Thyroid gland (tissue), 4 donors: ENCODE measurements around the gene GREB1. TPM values are rescaled to one million over a fixed set of nuclear protein-coding genes. Genes with fewer than 3 reads are reported as not detected.

Experiments used
- DNase-seq, 2 donors: peaks; one replicate each; pipeline ENCODE4 v3.0.0-alpha.2; 2019
- H3K27ac ChIP-seq, 3 donors: fragments of 200-600 bp; sonication (generic); 1 replicate in 2 of 3; 2 replicates in 1 of 3; pipeline ENCODE4 v1.5.1; 2016 to 2019; ENCODE audit warnings: mild to moderate bottlenecking in 1 of 3, moderate library complexity in 1 of 3
- H3K27me3 ChIP-seq: fragments of 200-600 bp; sonication (generic); one replicate; pipeline ENCODE4 v1.5.1; 2019
- H3K36me3 ChIP-seq, 2 donors: fragments of 200-600 bp; sonication (generic); one replicate each; pipeline ENCODE4 v1.5.1; 2016 to 2019
- H3K4me1 ChIP-seq, 2 donors: fragments of 200-600 bp; sonication (generic); one replicate each; pipeline ENCODE4 v1.5.1; 2017 to 2019
- H3K4me3 ChIP-seq, 3 donors: fragments of 200-600 bp; sonication (generic); replicated peaks in 1 of 3; 1 replicate in 2 of 3; 2 replicates in 1 of 3; pipeline ENCODE4 v1.5.1; 2016; ENCODE audit warnings: mild to moderate bottlenecking in 1 of 3
- H3K9me3 ChIP-seq: fragments of 200-600 bp; sonication (generic); one replicate; pipeline ENCODE4 v1.5.1; 2017
- POLR2A ChIP-seq, 2 donors: fragments of 450-650 bp; IDR thresholded peaks; one replicate each; pipeline ENCODE4 v1.6.1; 2017; ENCODE audit warnings: antibody characterized with exemption in 2 of 2, mild to moderate bottlenecking in 2 of 2, moderate library complexity in 1 of 2
- WGBS, 2 donors: methylation state at CpG; one replicate each; pipeline ENCODE4 v1.1.5; 2017; 5-methylcytosine and 5-hydroxymethylcytosine counted together
- intact Hi-C: fragments of 100-400 bp; cut with DNase I; formaldehyde crosslinking; loops from one replicate; pipeline ENCODE4 v1.15.1; 2023
- total RNA-seq, 4 donors: library from RNA; depleted of rRNA; stranded (reverse); fragments of >200 nt; gene quantifications; one replicate each; pipeline ENCODE4 v1.2.3, GENCODE V29; 2016
- TF ChIP-seq, protein P1 (sequence below), 6 experiments: fragments of 200-600 bp in 3 of 6; fragments of 450-650 bp in 3 of 6; sonication (generic) in 3 of 6; IDR thresholded peaks; one replicate each; pipeline ENCODE4 v1.5.1; 2016 to 2019; ENCODE audit warnings: antibody characterized with exemption in 6 of 6, mild to moderate bottlenecking in 2 of 6, inconsistent platforms in 1 of 6, moderate library complexity in 1 of 6

GREB1 gene
- total RNA-seq, 4 donors from 2014 or later = 0.94 to 4.2 (median 2.0) TPM

DNA sequence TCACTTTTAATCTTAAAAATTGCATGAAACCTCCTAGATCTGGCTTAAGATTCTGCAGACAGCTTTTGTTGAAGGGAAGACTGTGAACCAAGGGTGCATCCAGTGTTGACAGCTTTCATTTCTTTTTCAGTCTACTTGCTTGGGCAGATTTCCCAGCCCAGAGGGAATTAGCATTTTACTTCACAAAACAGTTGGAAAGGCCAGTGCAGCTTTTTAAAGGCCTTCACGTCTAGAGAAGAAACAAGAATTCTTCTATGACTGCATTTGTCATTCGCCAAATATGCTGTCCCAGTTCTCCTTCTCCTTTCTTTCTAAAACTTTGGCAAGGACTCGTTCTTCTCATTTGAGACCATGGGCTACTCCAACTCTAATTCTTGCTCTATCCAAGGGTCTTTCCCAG is 118.7 kb downstream of the GREB1 start:
- no peak for DNase-seq
- Histone ChIP-seq H3K4me1 (no peaks in the 10 kb centered on the region), H3K9me3 (no peaks in the 10 kb centered on the region), H3K27ac (no peak overlapping the region), H3K4me3 (no peak overlapping the region), H3K27me3 (no peaks in the 10 kb centered on the region), H3K36me3 (no peaks in the 10 kb centered on the region)
- 53 to 67% methylated on average over 3 of the region's 3 CpGs for WGBS, 2 donors
- TF ChIP-seq, protein P1, sequence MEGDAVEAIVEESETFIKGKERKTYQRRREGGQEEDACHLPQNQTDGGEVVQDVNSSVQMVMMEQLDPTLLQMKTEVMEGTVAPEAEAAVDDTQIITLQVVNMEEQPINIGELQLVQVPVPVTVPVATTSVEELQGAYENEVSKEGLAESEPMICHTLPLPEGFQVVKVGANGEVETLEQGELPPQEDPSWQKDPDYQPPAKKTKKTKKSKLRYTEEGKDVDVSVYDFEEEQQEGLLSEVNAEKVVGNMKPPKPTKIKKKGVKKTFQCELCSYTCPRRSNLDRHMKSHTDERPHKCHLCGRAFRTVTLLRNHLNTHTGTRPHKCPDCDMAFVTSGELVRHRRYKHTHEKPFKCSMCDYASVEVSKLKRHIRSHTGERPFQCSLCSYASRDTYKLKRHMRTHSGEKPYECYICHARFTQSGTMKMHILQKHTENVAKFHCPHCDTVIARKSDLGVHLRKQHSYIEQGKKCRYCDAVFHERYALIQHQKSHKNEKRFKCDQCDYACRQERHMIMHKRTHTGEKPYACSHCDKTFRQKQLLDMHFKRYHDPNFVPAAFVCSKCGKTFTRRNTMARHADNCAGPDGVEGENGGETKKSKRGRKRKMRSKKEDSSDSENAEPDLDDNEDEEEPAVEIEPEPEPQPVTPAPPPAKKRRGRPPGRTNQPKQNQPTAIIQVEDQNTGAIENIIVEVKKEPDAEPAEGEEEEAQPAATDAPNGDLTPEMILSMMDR (IDR thresholded peaks at IDR 0.05) = no peak
- TF ChIP-seq POLR2A (IDR thresholded peaks at IDR 0.05) = no peak
- intact Hi-C loops = no loop called here

DNA sequence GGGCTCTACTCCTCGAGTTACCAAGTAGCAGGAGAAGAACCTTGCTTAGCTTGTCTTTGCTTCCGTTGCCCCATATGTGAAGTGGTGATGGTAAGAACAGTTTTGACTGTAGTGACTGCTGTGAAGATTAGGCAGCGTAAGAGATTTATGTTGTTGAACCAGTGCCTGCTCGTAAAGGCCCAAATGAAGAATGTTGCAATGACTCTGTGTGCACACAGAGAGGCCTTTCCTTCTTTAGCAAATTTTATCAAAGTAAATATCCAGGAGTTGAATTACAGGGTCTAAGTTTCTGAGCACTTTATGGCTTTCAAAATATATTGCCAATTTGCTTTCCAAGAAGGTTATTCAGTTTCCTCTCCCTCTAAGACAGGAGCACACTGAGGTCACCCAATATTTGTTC is 121.7 kb downstream of the GREB1 start:
- WGBS, 2 donors = 62 to 69% methylated on average over 4 of the region's 4 CpGs
- Histone ChIP-seq H3K27ac (no peak overlapping the region), H3K27me3 (no peaks in the 10 kb centered on the region), H3K4me1 (no peaks in the 10 kb centered on the region), H3K9me3 (no peaks in the 10 kb centered on the region), H3K36me3 (no peaks in the 10 kb centered on the region), H3K4me3 (no peak overlapping the region)
- intact Hi-C loops = no loop called here
- TF ChIP-seq POLR2A (IDR thresholded peaks at IDR 0.05) = no peak
- TF ChIP-seq, protein P1 (IDR thresholded peaks at IDR 0.05) = no peak
- no peak for DNase-seq

DNA sequence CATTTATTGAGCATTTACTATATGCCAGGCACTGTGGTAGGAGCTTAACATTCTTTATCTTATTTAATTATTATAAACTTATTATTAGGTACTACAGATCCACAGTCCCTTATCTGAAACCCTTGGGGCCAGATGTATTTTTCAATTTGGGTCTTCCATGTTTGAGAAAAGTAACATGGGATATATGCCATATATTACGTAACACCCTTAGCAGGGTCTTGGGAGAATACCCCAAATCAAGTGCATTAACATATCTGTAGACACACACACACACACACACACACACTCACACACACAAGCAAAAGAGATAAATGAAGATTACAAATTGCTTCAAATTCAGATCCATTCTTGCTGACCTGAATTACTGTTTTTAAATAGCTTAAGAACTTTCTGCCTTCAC is 122.4 kb downstream of the GREB1 start:
- H3K4me3 ChIP-seq = no peak overlapping the region
- no peaks in the 10 kb centered on the region for H3K4me1 ChIP-seq
- TF ChIP-seq, protein P1 (IDR thresholded peaks at IDR 0.05) = no peak
- TF ChIP-seq POLR2A (IDR thresholded peaks at IDR 0.05) = no peak
- DNase-seq = no peak
- H3K27me3 ChIP-seq = no peaks in the 10 kb centered on the region
- 91 to 93% methylated on average over 1 of the region's 1 CpG for WGBS, 2 donors
- intact Hi-C loops = no loop called here
- H3K9me3 ChIP-seq = no peaks in the 10 kb centered on the region
- no peak overlapping the region for H3K27ac ChIP-seq
- H3K36me3 ChIP-seq = no peaks in the 10 kb centered on the region

DNA sequence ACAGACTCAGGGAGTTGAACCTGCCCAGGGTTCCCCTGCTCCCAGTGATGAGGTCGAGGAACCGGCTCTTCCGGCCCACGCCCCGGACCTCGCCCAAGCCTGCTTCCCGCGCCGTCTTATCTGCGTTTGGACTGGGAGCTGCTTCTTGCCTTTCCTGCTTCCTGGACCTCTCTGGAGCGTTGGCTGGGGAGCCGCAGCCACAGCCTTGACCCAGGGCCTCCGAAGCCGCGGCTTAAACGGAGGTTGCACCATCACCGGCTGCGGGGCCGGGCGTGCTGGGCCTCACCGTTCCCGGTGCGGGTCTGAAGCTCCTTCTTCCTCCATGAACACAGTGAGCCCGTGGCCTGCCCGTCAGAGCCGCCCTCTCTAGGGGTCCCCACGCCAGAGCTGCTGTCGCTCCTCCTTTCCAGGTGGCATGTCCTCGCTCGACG is 122.8 kb downstream of the GREB1 start:
- H3K27ac ChIP-seq = no peak overlapping the region
- no peak for DNase-seq
- no peak for TF ChIP-seq POLR2A (IDR thresholded peaks at IDR 0.05)
- TF ChIP-seq, protein P1 (IDR thresholded peaks at IDR 0.05) = no peak
- H3K9me3 ChIP-seq = no peaks in the 10 kb centered on the region
- no peaks in the 10 kb centered on the region for H3K4me1 ChIP-seq
- no peak overlapping the region for H3K4me3 ChIP-seq
- no peaks in the 10 kb centered on the region for H3K36me3 ChIP-seq
- 78 to 85% methylated on average over 27 to 31 of the region's 31 CpGs for WGBS, 2 donors
- intact Hi-C loops = no loop called here
- H3K27me3 ChIP-seq = no peaks in the 10 kb centered on the region

DNA sequence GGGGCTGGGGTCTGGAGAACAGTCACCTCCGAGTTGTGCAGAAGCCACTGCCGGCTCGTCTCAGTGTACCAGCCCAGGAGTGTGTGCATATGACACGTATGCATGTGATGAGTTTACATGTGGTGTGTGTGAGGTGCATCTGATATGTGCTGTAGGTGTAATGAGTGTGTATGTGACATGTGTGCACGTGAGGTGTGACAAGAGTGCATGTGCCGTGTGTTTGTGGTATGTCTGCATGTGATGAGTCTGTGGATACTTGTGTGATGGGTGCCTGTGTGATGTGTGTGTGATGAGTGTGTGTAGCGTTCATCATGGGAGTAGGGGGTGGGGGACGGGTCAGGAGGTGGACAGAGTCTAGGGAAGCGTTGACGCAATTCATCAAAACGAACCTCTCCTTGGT is 123.3 kb downstream of the GREB1 start:
- intact Hi-C loops = no loop called here
- WGBS, 2 donors = 87 to 91% methylated on average over 11 of the region's 11 CpGs
- TF ChIP-seq, protein P1 (IDR thresholded peaks at IDR 0.05) = no peak
- no peak for TF ChIP-seq POLR2A (IDR thresholded peaks at IDR 0.05)
- no peaks in the 10 kb centered on the region for H3K27me3 ChIP-seq
- no peak overlapping the region for H3K27ac ChIP-seq
- no peak for DNase-seq
- H3K36me3 ChIP-seq = no peaks in the 10 kb centered on the region
- H3K4me1 ChIP-seq = no peaks in the 10 kb centered on the region
- no peak overlapping the region for H3K4me3 ChIP-seq
- no peaks in the 10 kb centered on the region for H3K9me3 ChIP-seq
